NT2/D1 (cell line): ENCODE results near the gene TLR2.

Experiments used
- SUZ12 ChIP-seq: IDR thresholded peaks from 2 replicates; pipeline ENCODE4 v1.6.1; 2011; ENCODE audit not compliant: insufficient read length, insufficient read depth; ENCODE audit errors: extremely low read depth
- ZNF274 ChIP-seq: IDR thresholded peaks from 2 replicates; pipeline ENCODE4 v1.6.1; 2011; ENCODE audit warnings: mild to moderate bottlenecking, low read depth, low read length

DNA sequence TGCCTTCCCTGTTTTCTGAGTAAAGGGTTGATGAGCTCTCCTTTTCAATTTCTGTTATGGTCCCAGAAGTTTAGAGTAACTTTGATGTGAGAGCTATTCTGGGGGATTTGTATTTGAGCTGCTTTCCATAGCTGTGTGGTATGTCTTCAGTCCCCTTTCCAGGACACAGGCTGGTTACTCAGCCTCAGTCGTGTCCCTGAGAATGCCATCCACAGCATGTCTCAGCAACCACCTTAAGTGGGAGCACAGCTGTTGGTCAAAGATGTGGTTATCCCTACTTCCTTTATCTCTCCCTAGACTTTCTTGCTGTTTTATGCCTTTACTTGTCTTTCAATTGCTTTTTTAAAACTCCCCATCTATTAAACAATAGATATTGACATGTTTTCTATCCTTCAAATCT, 38.0 kb downstream of the TLR2 start:
- no peak for TF ChIP-seq ZNF274
- TF ChIP-seq SUZ12: no peak
